ENCODE results near the gene AGBL4. TPM values are rescaled to one million over a fixed set of nuclear protein-coding genes. Genes with fewer than 3 reads are reported as not detected.

Gene AGBL4
- polyA plus RNA-seq, 1 donor (not counting 4 experiments of a cell fraction or from before 2014, with no cell fraction given): not detected

GRCh38 chr1:48807554-48808260 lies 1216.0 kb downstream of the AGBL4 start:
- dilution Hi-C loops (cut with MboI; ENCODE audit: extremely low pct_ligation_motif_present, low sequenced_read_pairs): no loop called here
- Histone ChIP-seq H3K27me3 (ENCODE audit: control insufficient read depth, extremely low read depth, insufficient read depth, low read length) (no peaks in the 10 kb centered on the region), H2AFZ (ENCODE audit: control insufficient read depth, low read length) (no peak overlapping the region), H3K9ac (ENCODE audit: control insufficient read depth, extremely low read depth, insufficient read depth, low read length) (no peak overlapping the region), H4K20me1 (ENCODE audit: control insufficient read depth, extremely low read depth, insufficient read depth, low read length) (no peaks in the 10 kb centered on the region), H3K4me3 (ENCODE audit: control insufficient read depth in 2 of 3, extremely low read depth in 1 of 3, insufficient read depth in 2 of 3, low read depth in 1 of 3, low read length in 3 of 3) (no peak overlapping the region), H3K79me2 (ENCODE audit: control insufficient read depth, insufficient read depth, low read length) (no peaks in the 10 kb centered on the region), H3K27ac (ENCODE audit: control insufficient read depth, insufficient read depth, low read length) (no peak overlapping the region), H3K36me3 (ENCODE audit: control insufficient read depth in 2 of 2, extremely low read depth in 1 of 2, insufficient read depth in 2 of 2, low read length in 2 of 2) (no peaks in the 10 kb centered on the region), H3K4me1 (ENCODE audit: control insufficient read depth, extremely low read depth, insufficient read depth, low read length) (peaks cover 3% of the 10 kb centered on the region), H3K9me3 (ENCODE audit: control insufficient read depth, low read depth, low read length) (no peaks in the 10 kb centered on the region), H3K4me2 (ENCODE audit: control insufficient read depth, extremely low read depth, insufficient read depth, low read depth, low read length) (no peak overlapping the region), H3K9me1 (ENCODE audit: control insufficient read depth, extremely low read depth, insufficient read depth, low read length) (no peaks in the 10 kb centered on the region)
- FAIRE-seq (no peak), DNase-seq (ENCODE audit: low read depth, low spot score) (no peak)
- TF ChIP-seq CTCF (optimal IDR thresholded peaks at IDR 0.05 in 1 of 3, IDR thresholded peaks at IDR 0.05 in 1 of 3, conservative IDR thresholded peaks at IDR 0.05 in 1 of 3; ENCODE audit: extremely low read depth in 1 of 3, insufficient read depth in 2 of 3, low read length in 3 of 3): no peak
- no peak for TF ChIP-seq EZH2 (IDR thresholded peaks at IDR 0.05; ENCODE audit: low read length)

GRCh38 chr1:48803474-48803873 lies 1220.3 kb downstream of the AGBL4 start:
- no peak overlapping the region for H3K27ac ChIP-seq (ENCODE audit: control insufficient read depth, insufficient read depth, low read length)
- H3K4me1 ChIP-seq (ENCODE audit: control insufficient read depth, extremely low read depth, insufficient read depth, low read length): no peaks in the 10 kb centered on the region
- no peaks in the 10 kb centered on the region for H3K36me3 ChIP-seq (ENCODE audit: control insufficient read depth in 2 of 2, extremely low read depth in 1 of 2, insufficient read depth in 2 of 2, low read length in 2 of 2)
- no peak overlapping the region for H2AFZ ChIP-seq (ENCODE audit: control insufficient read depth, low read length)
- no peaks in the 10 kb centered on the region for H4K20me1 ChIP-seq (ENCODE audit: control insufficient read depth, extremely low read depth, insufficient read depth, low read length)
- FAIRE-seq (no peak), DNase-seq (ENCODE audit: low read depth, low spot score) (no peak)
- TF ChIP-seq EZH2 (IDR thresholded peaks at IDR 0.05; ENCODE audit: low read length) (no peak), CTCF (optimal IDR thresholded peaks at IDR 0.05 in 1 of 3, IDR thresholded peaks at IDR 0.05 in 1 of 3, conservative IDR thresholded peaks at IDR 0.05 in 1 of 3; ENCODE audit: extremely low read depth in 1 of 3, insufficient read depth in 2 of 3, low read length in 3 of 3) (no peak)
- H3K79me2 ChIP-seq (ENCODE audit: control insufficient read depth, insufficient read depth, low read length): no peaks in the 10 kb centered on the region
- H3K9me1 ChIP-seq (ENCODE audit: control insufficient read depth, extremely low read depth, insufficient read depth, low read length): no peaks in the 10 kb centered on the region
- H3K9me3 ChIP-seq (ENCODE audit: control insufficient read depth, low read depth, low read length): no peaks in the 10 kb centered on the region
- no peak overlapping the region for H3K4me2 ChIP-seq (ENCODE audit: control insufficient read depth, extremely low read depth, insufficient read depth, low read depth, low read length)
- H3K4me3 ChIP-seq (ENCODE audit: control insufficient read depth in 2 of 3, extremely low read depth in 1 of 3, insufficient read depth in 2 of 3, low read depth in 1 of 3, low read length in 3 of 3): no peak overlapping the region
- H3K27me3 ChIP-seq (ENCODE audit: control insufficient read depth, extremely low read depth, insufficient read depth, low read length): no peaks in the 10 kb centered on the region
- no peak overlapping the region for H3K9ac ChIP-seq (ENCODE audit: control insufficient read depth, extremely low read depth, insufficient read depth, low read length)
- dilution Hi-C loops (cut with MboI; ENCODE audit: extremely low pct_ligation_motif_present, low sequenced_read_pairs): no loop called here

Data from keratinocyte (primary cell).